ENCODE data around the gene CSF1R. TPM values are rescaled to one million over a fixed set of nuclear protein-coding genes. Genes with fewer than 3 reads are reported as not detected.

Gene CSF1R
- polyA plus RNA-seq, 1 donor from 2014 or later: not detected

- no peak for TF ChIP-seq SMC3 (conservative IDR thresholded peaks at IDR 0.05; ENCODE audit: poor library complexity)
- TF ChIP-seq MXI1 (conservative IDR thresholded peaks at IDR 0.05; ENCODE audit: poor library complexity, severe bottlenecking): no peak
Observed at GRCh38 chr5:150054569-150054968, 31.8 kb downstream of the CSF1R start (continued).

GRCh38 chr5:150053713-150054392 lies 32.5 kb downstream of the CSF1R start:
- no peak overlapping the region for H3K4me3 ChIP-seq (ENCODE audit: low read length)
- no peaks in the 10 kb centered on the region for H3K27me3 ChIP-seq (ENCODE audit: insufficient read depth, low read depth, low read length)
- no peaks in the 10 kb centered on the region for H3F3A ChIP-seq (ENCODE audit: insufficient read depth, low read length, poor library complexity, severe bottlenecking)
- TF ChIP-seq TAF1 (IDR thresholded peaks at IDR 0.05; ENCODE audit: low read depth): no peak
- no peak for TF ChIP-seq REST (IDR thresholded peaks at IDR 0.05; ENCODE audit: borderline replicate concordance)
- TF ChIP-seq EZH2 (IDR thresholded peaks at IDR 0.05; ENCODE audit: borderline replicate concordance, insufficient read depth, low read length, poor library complexity, severe bottlenecking): no peak
- TF ChIP-seq CTCF (IDR thresholded peaks at IDR 0.05; ENCODE audit: poor library complexity, severe bottlenecking): no peak
- no peak for TF ChIP-seq SMC3 (conservative IDR thresholded peaks at IDR 0.05; ENCODE audit: poor library complexity)
- TF ChIP-seq EP300 (conservative IDR thresholded peaks at IDR 0.05; ENCODE audit: poor library complexity, severe bottlenecking): no peak
- no peak for TF ChIP-seq POLR2AphosphoS5 (IDR thresholded peaks at IDR 0.05)
- TF ChIP-seq MXI1 (conservative IDR thresholded peaks at IDR 0.05; ENCODE audit: poor library complexity, severe bottlenecking): no peak
- H4K20me1 ChIP-seq (ENCODE audit: insufficient read depth): no peaks in the 10 kb centered on the region
- H3K27ac ChIP-seq (ENCODE audit: low read length): no peak overlapping the region
- no peaks in the 10 kb centered on the region for H3K36me3 ChIP-seq (ENCODE audit: insufficient read depth, low read length)
- H3K79me2 ChIP-seq (replicated peaks; ENCODE audit: insufficient read depth, low read length): no peaks in the 10 kb centered on the region
- H2AFZ ChIP-seq (ENCODE audit: low read depth, low read length): no peak overlapping the region
- no peaks in the 10 kb centered on the region for H3K9me3 ChIP-seq (ENCODE audit: low read length)
- H3K4me2 ChIP-seq (ENCODE audit: low read length): no peak overlapping the region
- H3K9ac ChIP-seq (ENCODE audit: low read length): no peak overlapping the region
- H3K9me2 ChIP-seq (ENCODE audit: insufficient read depth, low read length): no peaks in the 10 kb centered on the region

- Histone ChIP-seq H3K9me2 (ENCODE audit: insufficient read depth, low read length) (no peaks in the 10 kb centered on the region), H3K79me2 (replicated peaks; ENCODE audit: insufficient read depth, low read length) (no peaks in the 10 kb centered on the region), H3K27me3 (ENCODE audit: insufficient read depth, low read depth, low read length) (no peaks in the 10 kb centered on the region), H3K9ac (ENCODE audit: low read length) (no peak overlapping the region), H3K4me2 (ENCODE audit: low read length) (no peak overlapping the region), H3F3A (ENCODE audit: insufficient read depth, low read length, poor library complexity, severe bottlenecking) (no peaks in the 10 kb centered on the region), H3K4me3 (ENCODE audit: low read length) (no peak overlapping the region), H4K20me1 (ENCODE audit: insufficient read depth) (no peaks in the 10 kb centered on the region), H3K27ac (ENCODE audit: low read length) (no peak overlapping the region), H3K36me3 (ENCODE audit: insufficient read depth, low read length) (no peaks in the 10 kb centered on the region), H3K9me3 (ENCODE audit: low read length) (no peaks in the 10 kb centered on the region), H2AFZ (ENCODE audit: low read depth, low read length) (no peak overlapping the region)
- TF ChIP-seq CTCF (IDR thresholded peaks at IDR 0.05; ENCODE audit: poor library complexity, severe bottlenecking) (no peak), POLR2AphosphoS5 (IDR thresholded peaks at IDR 0.05) (no peak), RAD21 (conservative IDR thresholded peaks at IDR 0.05) (no peak), SMC3 (conservative IDR thresholded peaks at IDR 0.05; ENCODE audit: poor library complexity) (no peak), REST (IDR thresholded peaks at IDR 0.05; ENCODE audit: borderline replicate concordance) (no peak), EP300 (conservative IDR thresholded peaks at IDR 0.05; ENCODE audit: poor library complexity, severe bottlenecking) (no peak), MXI1 (conservative IDR thresholded peaks at IDR 0.05; ENCODE audit: poor library complexity, severe bottlenecking) (no peak), TAF1 (IDR thresholded peaks at IDR 0.05; ENCODE audit: low read depth) (no peak), EZH2 (IDR thresholded peaks at IDR 0.05; ENCODE audit: borderline replicate concordance, insufficient read depth, low read length, poor library complexity, severe bottlenecking) (no peak)
Observed at GRCh38 chr5:150052956-150053712, 33.2 kb downstream of the CSF1R start.

Data from neural cell (in vitro differentiated cells).